ENCODE results near the gene PGBD1. TPM values are rescaled to one million over a fixed set of nuclear protein-coding genes. Genes with fewer than 3 reads are reported as not detected.
A peak's percentile ranks its signal among the peaks of the same experiment; 100 is the strongest.

Gene PGBD1
- total RNA-seq = 1.8 and 2.4 TPM in 2 replicates

DNA sequence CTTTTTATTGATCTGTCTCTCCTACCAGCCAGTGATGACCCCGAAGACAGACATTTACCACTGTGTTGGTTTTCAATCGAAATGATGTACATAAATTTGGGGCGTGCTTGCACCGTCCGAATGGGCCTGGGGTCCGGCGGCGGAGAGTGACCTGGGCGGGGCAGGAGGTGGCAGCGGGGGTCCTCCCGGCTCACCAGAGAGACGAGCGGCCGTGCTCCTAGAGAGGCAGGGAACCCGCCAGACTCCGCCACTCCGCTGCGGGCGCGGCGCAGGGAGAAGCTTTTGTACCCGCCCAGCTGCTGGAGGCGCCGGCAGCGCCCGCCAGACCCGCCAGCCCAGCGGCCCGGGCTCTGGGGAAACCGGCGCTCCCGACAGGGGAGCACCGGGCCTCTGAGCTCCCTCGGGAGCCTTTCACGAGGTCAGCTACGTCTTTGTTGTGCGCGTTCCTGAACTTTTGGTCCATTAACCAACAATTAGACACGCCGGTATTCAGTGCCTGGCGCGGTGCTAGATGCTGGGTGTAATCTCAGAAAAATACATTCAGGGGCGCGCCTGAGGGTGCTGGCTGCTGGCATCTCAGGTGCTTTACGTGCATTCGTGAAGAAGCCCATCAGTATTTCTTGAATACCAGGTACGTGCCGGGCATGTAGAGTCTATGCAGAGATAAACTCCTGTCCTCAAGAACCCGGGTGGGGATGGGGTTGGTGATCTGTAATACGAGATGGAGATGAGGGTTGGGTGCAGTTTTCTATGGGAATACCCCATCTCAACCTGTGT is at the start of gene PGBD1:
PGBD1 (plus strand) TSS at position 285 of the 777 bp plus-strand sequence. CDS start 2,242 bp downstream, outside the sequence.
- Histone ChIP-seq H3K36me3 (ENCODE audit: control insufficient read depth, insufficient read depth, low read length) (peaks cover 1% of the 10 kb centered on the region), H3K4me3 (ENCODE audit: low read depth, low read length) (peak within 1 kb of the TSS; percentile 52), H3K27me3 (ENCODE audit: control insufficient read depth, insufficient read depth, low read length) (no peaks in the 10 kb centered on the region)
- no peak for TF ChIP-seq CTCF (IDR thresholded peaks at IDR 0.05; ENCODE audit: insufficient read depth, low read length, severe bottlenecking)
- no peak for FAIRE-seq
- peak; percentile 41 for DNase-seq (ENCODE audit: low read depth)

GRCh38 chr6:28232785-28233184 is 48.6 kb upstream of the PGBD1 start:
- no peak for DNase-seq (ENCODE audit: low read depth)
- Histone ChIP-seq H3K27me3 (ENCODE audit: control insufficient read depth, insufficient read depth, low read length) (no peaks in the 10 kb centered on the region), H3K36me3 (ENCODE audit: control insufficient read depth, insufficient read depth, low read length) (peaks cover 7% of the 10 kb centered on the region), H3K4me3 (ENCODE audit: low read depth, low read length) (no peak overlapping the region)
- no peak for FAIRE-seq
- no peak for TF ChIP-seq CTCF (IDR thresholded peaks at IDR 0.05; ENCODE audit: insufficient read depth, low read length, severe bottlenecking)

DNA sequence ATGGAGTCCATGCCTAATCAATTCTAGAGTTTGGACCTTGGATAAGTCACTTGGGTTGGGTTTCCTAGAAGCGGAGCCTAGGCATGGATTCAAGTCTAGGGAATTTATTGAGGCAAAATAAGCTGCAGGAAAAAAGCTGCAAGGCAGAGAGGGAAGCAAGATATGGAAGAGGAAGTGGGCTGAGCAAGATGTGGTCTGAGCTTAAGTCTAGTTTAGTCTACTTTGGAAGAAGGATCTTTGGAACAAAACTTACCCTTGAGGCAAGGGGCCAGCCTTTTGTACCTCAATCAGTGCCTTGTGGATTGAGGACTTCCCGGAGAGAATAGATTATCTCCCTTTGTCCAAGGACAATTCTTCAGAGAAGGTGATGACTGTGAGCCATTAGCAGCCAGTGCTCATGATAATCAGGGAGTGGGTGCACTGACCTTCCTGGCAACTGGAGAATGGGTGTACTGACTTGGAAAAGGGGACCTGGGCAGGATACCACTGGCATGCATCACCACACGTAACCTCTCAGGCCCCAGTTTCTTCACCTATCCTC is 45.4 kb upstream of the PGBD1 start:
- no peak for TF ChIP-seq CTCF (IDR thresholded peaks at IDR 0.05; ENCODE audit: insufficient read depth, low read length, severe bottlenecking)
- peaks cover 2% of the 10 kb centered on the region for H3K36me3 ChIP-seq (ENCODE audit: control insufficient read depth, insufficient read depth, low read length)
- DNase-seq (ENCODE audit: low read depth) = no peak
- no peaks in the 10 kb centered on the region for H3K27me3 ChIP-seq (ENCODE audit: control insufficient read depth, insufficient read depth, low read length)
- H3K4me3 ChIP-seq (ENCODE audit: low read depth, low read length) = no peak overlapping the region
- FAIRE-seq = peak; percentile 50

DNA sequence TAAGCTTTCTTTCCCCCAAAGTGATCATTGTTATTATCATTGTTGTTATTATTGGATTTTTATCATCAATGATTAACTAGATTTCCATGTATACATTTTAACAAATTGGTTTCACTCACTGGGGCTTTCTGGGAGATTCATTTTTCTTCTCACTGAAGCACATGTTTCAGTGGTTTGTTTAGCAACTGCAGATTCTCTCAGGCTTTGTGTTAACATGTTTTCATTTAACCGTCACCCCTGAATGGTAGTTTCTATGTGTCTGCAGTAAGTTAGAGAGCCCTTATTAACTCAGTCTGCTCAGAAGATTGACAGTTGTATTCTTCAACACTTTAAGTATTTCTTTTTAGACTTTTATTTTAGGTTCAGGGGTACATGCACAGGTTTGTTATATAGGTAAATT is 41.7 kb upstream of the PGBD1 start:
- Histone ChIP-seq H3K4me3 (ENCODE audit: low read depth, low read length) (no peak overlapping the region), H3K36me3 (ENCODE audit: control insufficient read depth, insufficient read depth, low read length) (no peaks in the 10 kb centered on the region), H3K27me3 (ENCODE audit: control insufficient read depth, insufficient read depth, low read length) (no peaks in the 10 kb centered on the region)
- DNase-seq (ENCODE audit: low read depth) (no peak), FAIRE-seq (no peak)
- no peak for TF ChIP-seq CTCF (IDR thresholded peaks at IDR 0.05; ENCODE audit: insufficient read depth, low read length, severe bottlenecking)

- no peak for DNase-seq (ENCODE audit: low read depth)
- no peak for TF ChIP-seq CTCF (IDR thresholded peaks at IDR 0.05; ENCODE audit: insufficient read depth, low read length, severe bottlenecking)
- FAIRE-seq = no peak
Measured at GRCh38 chr6:28240471-28240870, 40.9 kb upstream of the PGBD1 start.

More at GRCh38 chr6:28240471-28240870, 40.9 kb upstream of the PGBD1 start:
- Histone ChIP-seq H3K27me3 (ENCODE audit: control insufficient read depth, insufficient read depth, low read length) (no peaks in the 10 kb centered on the region), H3K36me3 (ENCODE audit: control insufficient read depth, insufficient read depth, low read length) (no peaks in the 10 kb centered on the region), H3K4me3 (ENCODE audit: low read depth, low read length) (no peak overlapping the region)
